HepG2 (cell line): ENCODE data around the gene GAL3ST3. TPM values are rescaled to one million over a fixed set of nuclear protein-coding genes. Genes with fewer than 3 reads are reported as not detected.

Source experiments
- ATAC-seq: fragments of 200-7000 bp; cut with Tn5 transposase; 3 replicates; pipeline ENCODE4 v1.9.1; 2020; ENCODE audit warnings: mild to moderate bottlenecking, moderate library complexity
- BruUV-seq: library from RNA; stranded (reverse); fragments of 400-500 nt; replicated peaks from 2 replicates; lab custom pipeline; 2021; lab: Mats Ljungman, UMichigan
- CTCF ChIA-PET: fragments of 300-600 bp; formaldehyde crosslinking; extraction: SDS; loops from one replicate; lab custom pipeline; 2021; ENCODE audit warnings: low total read pairs, inconsistent platforms, low intra/inter-chr PET ratio; lab: Yijun Ruan, JAX
- POLR2A ChIA-PET: fragments of 350-600 bp; sonication (Branson Sonifier 250); formaldehyde crosslinking; loops from one replicate; lab custom pipeline; 2020; ENCODE audit warnings: antibody characterized with exemption, inconsistent platforms; lab: Yijun Ruan, JAX
- DNase-seq: peaks from one replicate; pipeline ENCODE4 v3.0.0-alpha.2; 2015; ENCODE audit warnings: low spot score
- FAIRE-seq: peaks from 3 replicates; lab custom pipeline; 2011; peaks lifted over from hg19 to GRCh38; lab: Jason Lieb, UNC
- H2AFZ ChIP-seq: one replicate; pipeline ENCODE4 v1.6.1; 2011; ENCODE audit warnings: low read length, inconsistent platforms
- H3K27ac ChIP-seq: fragments of 300-600 bp; 3 replicates; pipeline ENCODE4 v1.8.0; 2011; ENCODE audit warnings: mixed run types, mild to moderate bottlenecking, mixed read lengths, low read length, inconsistent platforms; ENCODE audit not compliant: insufficient read depth; ENCODE audit errors: extremely low read length
- H3K27me3 ChIP-seq, 2 experiments: fragments of 200-600 bp in 1 of 2; 2 replicates in 1 of 2; 3 replicates in 1 of 2; pipeline versions ENCODE4 v1.6.0 to v1.8.0; 2011; ENCODE audit warnings: low read length in 2 of 2, mild to moderate bottlenecking in 2 of 2, moderate library complexity in 2 of 2, inconsistent platforms in 1 of 2; ENCODE audit not compliant: insufficient read depth in 2 of 2, control insufficient read depth in 1 of 2
- H3K36me3 ChIP-seq, 2 experiments: fragments of 200-600 bp in 1 of 2; replicated peaks in 1 of 2; 2 replicates in 1 of 2; 3 replicates in 1 of 2; pipeline versions ENCODE4 v1.5.1 to v1.8.0; 2011; ENCODE audit warnings: low read length in 2 of 2, inconsistent platforms in 1 of 2; ENCODE audit not compliant: insufficient read depth in 2 of 2, control insufficient read depth in 1 of 2
- H3K4me1 ChIP-seq: 2 replicates; pipeline ENCODE4 v1.5.1; 2012; ENCODE audit warnings: low read length, inconsistent platforms; ENCODE audit not compliant: insufficient read depth
- H3K4me2 ChIP-seq: 2 replicates; pipeline ENCODE4 v1.6.0; 2011; ENCODE audit warnings: low read depth, low read length, inconsistent platforms
- H3K4me3 ChIP-seq, 3 experiments: fragments of 200-600 bp in 1 of 3; sonication (generic), shearing (Covaris generic) in 1 of 3; replicated peaks in 1 of 3; 2 replicates each; pipeline ENCODE4 v1.5.1; 2011 to 2016; ENCODE audit warnings: low read length in 3 of 3, inconsistent platforms in 2 of 3, low read depth in 2 of 3, mild to moderate bottlenecking in 2 of 3, control low read depth in 1 of 3, mixed read lengths in 1 of 3; ENCODE audit not compliant: insufficient read depth in 1 of 3
- H3K79me2 ChIP-seq: one replicate; pipeline ENCODE4 v1.6.1; 2011; ENCODE audit warnings: low read length, inconsistent platforms; ENCODE audit not compliant: insufficient read depth
- H3K9ac ChIP-seq: 2 replicates; pipeline ENCODE4 v1.6.0; 2011; ENCODE audit warnings: mild to moderate bottlenecking, low read depth, low read length, inconsistent platforms; ENCODE audit not compliant: insufficient read depth
- H3K9me3 ChIP-seq: 2 replicates; pipeline ENCODE4 v1.5.1; 2012; ENCODE audit warnings: mild to moderate bottlenecking, low read length
- H4K20me1 ChIP-seq: 2 replicates; pipeline ENCODE4 v1.6.0; 2011; ENCODE audit warnings: inconsistent platforms, mild to moderate bottlenecking, low read length, moderate library complexity; ENCODE audit not compliant: insufficient read depth
- ELK4 ChIP-seq: sonication (generic); formaldehyde crosslinking; IDR thresholded peaks from 2 replicates; pipeline ENCODE4 v1.9.0; 2021; ENCODE audit warnings: missing genetic modification reagents, borderline replicate concordance
- HNRNPUL1 ChIP-seq: fragments of 200-400 bp; formaldehyde crosslinking; IDR thresholded peaks from 2 replicates; pipeline ENCODE4 v1.6.1; 2017; ENCODE audit warnings: low read depth, mild to moderate bottlenecking, low read length, moderate library complexity
- IKZF5 ChIP-seq: IDR thresholded peaks from 2 replicates; pipeline ENCODE4 v1.6.1; 2018; ENCODE audit warnings: missing genetic modification reagents, mild to moderate bottlenecking, missing compliant biosample characterization
- SP2 ChIP-seq: sonication (generic); formaldehyde crosslinking; IDR thresholded peaks from 2 replicates; pipeline ENCODE4 v1.5.1; 2020; ENCODE audit warnings: mild to moderate bottlenecking, missing genetic modification reagents
- ZHX1 ChIP-seq: sonication (generic); formaldehyde crosslinking; IDR thresholded peaks from 2 replicates; pipeline ENCODE4 v1.8.1; 2022; ENCODE audit warnings: low read depth, mild to moderate bottlenecking, missing genetic modification reagents
- ZNF329 ChIP-seq: sonication (generic); formaldehyde crosslinking; IDR thresholded peaks from 2 replicates; pipeline ENCODE4 v1.9.0; 2021; ENCODE audit warnings: low read depth, mild to moderate bottlenecking, missing genetic modification reagents
- ZNF510 ChIP-seq: sonication (generic); formaldehyde crosslinking; IDR thresholded peaks from 2 replicates; pipeline ENCODE4 v1.4.0; 2020; ENCODE audit warnings: low read depth, mild to moderate bottlenecking, missing genetic modification reagents
- ZNF570 ChIP-seq: sonication (generic); formaldehyde crosslinking; IDR thresholded peaks from 2 replicates; pipeline ENCODE4 v1.4.0; 2020; ENCODE audit warnings: mild to moderate bottlenecking, missing genetic modification reagents, borderline replicate concordance
- ZNF644 ChIP-seq: IDR thresholded peaks from 2 replicates; pipeline ENCODE4 v1.6.1; 2016; ENCODE audit warnings: low read depth
- ZNF687 ChIP-seq: sonication (generic); formaldehyde crosslinking; IDR thresholded peaks from 2 replicates; pipeline ENCODE4 v1.5.1; 2020; ENCODE audit warnings: mild to moderate bottlenecking, missing genetic modification reagents, moderate library complexity
- WGBS: methylation state at CpG from one replicate; pipeline ENCODE4 v1.1.6; 2017; ENCODE audit warnings: low lambda C conversion rate; 5-methylcytosine and 5-hydroxymethylcytosine counted together
- in situ Hi-C: cut with HindIII; loops from 2 replicates; pipeline ENCODE4 v1.10.0; 2017; ENCODE audit warnings: low pct_unique_long_range_greater_than_20kb; ENCODE audit not compliant: extremely low pct_ligation_motif_present
- intact Hi-C: fragments of 100-400 bp; cut with micrococcal nuclease; formaldehyde crosslinking; loops from one replicate; pipeline ENCODE4 v1.10.0; 2022; ENCODE audit not compliant: unreplicated experiment
- polyA plus RNA-seq, 8 experiments: library from polyadenylated mRNA; depleted of rRNA in 3 of 8; stranded (reverse) in 7 of 8; unstranded in 1 of 8; fragments of >200 nt; fragmentation: Illumina TruSeq in 4 of 8; extraction: Trizol in 4 of 8; gene quantifications; 2 replicates each; pipeline versions ENCODE4 v1.2.1 to v1.2.3, GENCODE V29; 2011 to 2016; ENCODE audit warnings: low read depth in 4 of 8, missing spikeins in 1 of 8, mixed read lengths in 1 of 8; ENCODE audit not compliant: insufficient read depth in 1 of 8
- total RNA-seq, 5 experiments: library from RNA; depleted of rRNA; stranded (reverse); fragments of >200 nt; fragmentation: Illumina TruSeq; extraction: Trizol; gene quantifications; 2 replicates each; pipeline ENCODE4 v1.2.3, GENCODE V29; 2016; ENCODE audit warnings: low read depth in 1 of 5

GAL3ST3 gene
- total and polyA plus RNA-seq, 2 of the 13 experiments (the other 11 are each of a cell fraction or from before 2014, with no cell fraction given): not detected

- TF ChIP-seq ZNF687 (CRISPR knock-in tag): no peak
These were observed 4.2 kb downstream of the GAL3ST3 start (continued) for GRCh38 chr11:66044757-66045156.

GRCh38 chr11:66042996-66043906 lies 5.7 kb downstream of the GAL3ST3 start:
- no peak for FAIRE-seq
- ChIA-PET POLR2A (no interaction called here), CTCF (no interaction called here)
- BruUV-seq: no TSS peak
- 89% methylated on average over 83 of the region's 88 CpGs for WGBS
- Histone ChIP-seq H3K4me1 (peaks cover 30% of the 10 kb centered on the region), H3K27ac (no peak overlapping the region), H4K20me1 (no peaks in the 10 kb centered on the region), H3K9ac (no peak overlapping the region), H3K4me3 (no peak overlapping the region), H3K4me2 (no peak overlapping the region), H2AFZ (no peak overlapping the region), H3K79me2 (no peaks in the 10 kb centered on the region), H3K9me3 (no peaks in the 10 kb centered on the region), H3K27me3 (peaks cover 6 to 37% of the 10 kb centered on the region in 2 experiments; a peak in 4 of 5 replicates), H3K36me3 (no peaks in the 10 kb centered on the region)
- intact Hi-C loops (no loop called here), in situ Hi-C loops (no loop called here)
- DNase-seq: no peak
- ATAC-seq: no peak
- TF ChIP-seq ZNF644 (CRISPR knock-in tag): no peak
- no peak for TF ChIP-seq IKZF5 (CRISPR knock-in tag)
- no peak for TF ChIP-seq ELK4 (CRISPR knock-in tag)
- no peak for TF ChIP-seq ZNF510 (CRISPR knock-in tag)
- TF ChIP-seq SP2 (CRISPR knock-in tag): no peak
- no peak for TF ChIP-seq ZNF329
- no peak for TF ChIP-seq ZHX1 (CRISPR knock-in tag)
- no peak for TF ChIP-seq ZNF570 (CRISPR knock-in tag)
- TF ChIP-seq HNRNPUL1: no peak
